HG03108 (cell line): ENCODE data around the gene MTMR3.
"Not testable (repeated sequence)": the region's sequence is repeated elsewhere in the genome, so short reads cannot be mapped to it uniquely, and the experiment has no call there.

Experiments
- ATAC-seq: cut with Tn5 transposase; IDR thresholded peaks from one replicate; pipeline ENCODE4 v1.9.1; 2021; ENCODE audit warnings: moderate library complexity; ENCODE audit not compliant: unreplicated experiment

The MTMR3 gene

DNA sequence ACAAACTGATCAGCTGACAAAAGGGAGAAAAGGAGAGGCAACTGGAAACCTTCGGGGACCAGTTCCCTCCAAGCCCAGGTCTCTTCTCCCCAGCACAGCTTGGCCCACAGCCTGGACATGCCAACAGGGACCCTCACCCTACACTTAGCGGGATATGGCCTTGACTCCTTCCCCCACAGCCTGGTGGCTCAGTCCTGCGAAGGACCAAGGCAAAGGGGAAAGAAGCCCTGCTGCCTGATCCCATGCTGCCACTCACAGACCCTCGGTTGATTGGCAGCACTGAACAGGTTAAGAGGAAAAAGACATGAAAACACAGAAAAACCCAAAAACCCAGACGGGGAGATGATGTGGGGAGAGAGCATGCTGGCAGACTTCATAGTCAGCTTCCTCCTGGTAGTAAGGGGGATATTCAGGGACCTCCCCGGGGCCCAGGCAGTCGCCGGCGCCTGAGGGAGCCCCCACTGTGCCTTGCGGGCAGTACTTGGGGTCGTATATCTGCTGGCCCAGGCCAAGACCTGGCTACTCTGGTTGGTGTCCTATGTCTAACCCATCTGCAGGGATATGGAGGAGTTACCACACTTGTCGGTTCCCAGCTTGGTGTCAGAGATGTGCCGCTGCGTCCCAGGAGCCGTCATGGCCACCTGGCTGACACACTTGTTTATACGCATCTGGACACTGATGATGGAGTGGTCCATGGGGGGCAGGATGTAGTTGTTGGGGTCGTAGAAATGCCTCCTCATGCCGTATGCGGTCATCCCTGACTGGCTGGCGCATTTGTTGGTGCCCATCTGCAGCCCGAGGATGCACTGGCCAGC, 163.1 kb downstream of the MTMR3 start:
- ATAC-seq = no peak

DNA sequence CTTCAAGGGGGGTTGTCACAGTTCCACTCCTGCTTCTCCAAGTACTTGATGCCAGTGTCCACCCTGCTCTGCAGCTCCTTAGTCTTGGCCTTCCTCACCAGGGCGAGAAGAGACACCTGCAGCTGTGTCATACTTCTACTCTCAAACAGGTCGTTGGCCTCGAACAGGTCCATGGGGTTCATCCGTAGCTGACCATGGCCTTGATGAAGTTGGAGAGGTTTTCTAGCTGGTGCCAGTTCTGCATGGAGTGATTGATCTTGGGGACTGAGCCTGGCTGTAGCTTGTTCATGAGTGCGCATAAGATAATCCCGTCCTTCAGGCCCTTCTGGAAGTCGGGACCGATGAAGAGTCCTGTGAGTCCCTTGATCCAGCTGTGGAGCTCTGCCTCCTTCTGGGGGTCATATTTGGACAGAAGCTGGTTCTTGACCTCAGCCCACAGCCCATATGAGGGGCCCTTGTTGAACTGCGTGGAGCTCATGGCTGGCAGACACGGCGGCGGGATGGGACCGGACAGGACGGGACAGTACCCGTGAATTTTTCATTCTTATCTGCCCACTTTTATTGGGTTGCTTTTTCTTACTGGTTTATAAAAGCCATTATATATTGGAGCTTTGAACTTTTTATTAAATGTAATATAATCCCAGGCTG, 163.9 kb downstream of the MTMR3 start:
- ATAC-seq = no peak

DNA sequence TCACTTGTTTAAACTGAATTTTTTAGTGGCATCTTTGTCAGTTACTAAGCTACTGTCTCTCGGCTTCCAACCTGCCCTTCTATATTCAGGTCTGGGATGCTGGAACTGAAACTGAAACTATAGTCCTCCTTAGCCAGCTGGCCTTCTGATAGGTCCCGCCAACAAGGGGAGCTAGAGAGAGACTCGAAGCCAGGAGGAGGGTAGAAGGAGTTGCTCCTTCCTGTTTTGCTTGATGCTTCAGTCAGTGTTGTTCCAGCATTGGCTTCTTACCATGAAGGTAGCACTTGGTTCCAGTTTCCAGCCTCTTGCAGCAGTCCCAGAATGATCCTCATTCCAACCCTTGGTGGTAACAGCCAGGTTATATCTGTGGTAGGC, 164.4 kb downstream of the MTMR3 start:
- ATAC-seq = no peak

DNA sequence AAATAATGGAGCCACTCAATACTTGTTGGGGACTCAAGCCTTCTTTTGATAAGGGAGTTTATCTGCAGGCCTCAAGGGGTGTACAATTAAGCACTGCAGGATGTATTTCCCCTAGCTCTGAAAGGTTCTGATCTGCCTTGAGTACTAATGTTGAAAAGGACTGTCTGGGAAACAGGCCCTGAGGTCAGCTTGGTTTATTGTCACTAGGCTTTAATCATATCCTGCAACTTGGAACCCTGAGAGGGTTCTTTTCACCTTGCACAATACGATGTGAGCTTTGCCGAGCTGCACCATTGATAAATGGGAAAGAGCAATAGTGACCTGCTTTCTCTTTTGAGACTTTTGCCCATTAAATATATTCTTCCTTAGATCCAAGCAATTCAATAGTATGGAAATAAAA, 165.7 kb downstream of the MTMR3 start:
- ATAC-seq = no peak

DNA sequence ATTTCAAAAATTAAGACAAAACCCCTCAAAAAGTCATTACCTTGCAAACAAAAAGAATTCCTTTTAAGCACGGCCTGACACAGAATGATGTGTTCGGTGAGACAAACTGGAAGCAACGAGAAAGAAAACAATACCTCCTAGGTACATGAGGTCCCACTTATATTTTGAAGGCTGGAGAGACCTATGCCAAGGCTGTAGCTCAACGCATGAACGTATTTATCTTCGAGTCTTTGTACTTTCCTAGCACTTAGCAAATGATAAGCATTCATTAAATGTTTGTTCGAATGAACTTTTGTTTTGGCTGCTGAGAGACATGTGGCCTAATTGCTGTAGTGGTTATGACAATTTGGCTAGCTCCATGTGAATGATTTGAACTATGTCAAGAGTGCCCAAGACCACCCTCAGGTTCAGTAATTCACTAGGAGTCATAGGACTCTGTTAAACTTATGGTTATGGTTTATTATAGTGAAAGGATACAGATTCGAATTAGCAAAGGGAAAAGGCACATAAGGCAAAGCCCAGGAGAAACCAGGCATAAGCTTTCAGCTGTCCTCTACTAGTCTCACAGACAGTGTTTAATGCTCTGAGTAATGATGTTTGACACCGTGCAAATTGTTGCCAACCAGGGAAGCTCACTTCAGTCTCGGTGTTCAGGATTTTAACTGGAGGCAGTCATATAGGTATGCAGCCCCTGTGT, 171.2 kb downstream of the MTMR3 start:
- no peak for ATAC-seq

DNA sequence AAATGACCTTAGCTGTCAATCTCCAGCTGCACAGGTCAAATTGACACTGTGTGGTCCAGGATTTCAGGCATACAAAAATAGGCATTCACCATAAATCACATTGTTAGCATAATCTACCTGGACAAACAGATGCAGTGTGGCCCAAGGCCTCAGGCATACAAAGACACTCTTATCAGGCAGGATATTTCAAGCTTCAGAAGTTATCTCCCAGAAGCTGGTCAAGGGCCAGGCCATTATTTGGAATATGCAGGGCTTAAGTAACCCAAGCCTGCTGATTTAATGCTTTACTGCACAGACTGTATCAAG, 171.7 kb downstream of the MTMR3 start:
- ATAC-seq = no peak

DNA sequence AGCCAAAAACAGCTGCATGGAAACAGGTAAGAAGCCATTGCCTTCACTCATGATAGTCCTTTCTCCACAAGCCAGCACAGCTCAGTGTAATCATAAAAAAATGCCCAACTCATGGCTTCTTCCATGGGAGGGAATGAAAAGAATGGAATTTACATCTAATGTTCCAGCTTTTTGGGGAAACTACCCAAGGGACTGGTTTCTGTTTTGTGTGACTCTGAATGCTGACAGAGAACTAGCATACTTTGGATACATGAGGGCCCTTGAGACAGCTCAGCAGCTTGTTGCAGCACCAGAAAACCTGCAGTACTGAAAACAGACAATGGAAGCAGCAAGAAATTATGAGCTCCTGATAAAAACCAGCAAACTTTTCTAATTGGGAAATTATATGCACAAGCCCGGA, 173.0 kb downstream of the MTMR3 start:
- ATAC-seq = no peak

DNA sequence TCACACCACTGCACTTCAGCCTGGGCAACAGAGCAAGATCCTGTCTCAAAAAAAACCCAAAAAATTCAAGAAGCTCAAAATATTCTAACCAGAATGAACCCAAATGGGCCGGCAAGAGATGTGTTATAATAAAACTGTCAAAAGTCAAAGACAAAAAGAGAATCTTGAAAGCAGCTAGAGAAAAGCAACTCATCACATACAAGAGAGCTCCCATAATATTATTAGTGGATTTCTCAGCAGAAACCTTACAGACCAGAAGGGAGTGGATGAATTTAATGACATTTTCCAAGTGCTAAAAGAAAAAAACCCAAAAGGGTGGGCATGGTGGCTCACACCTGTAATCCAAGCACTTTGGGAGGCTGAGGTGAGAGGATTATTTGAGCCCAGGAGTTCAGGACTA, 174.4 kb downstream of the MTMR3 start:
- no peak for ATAC-seq

DNA sequence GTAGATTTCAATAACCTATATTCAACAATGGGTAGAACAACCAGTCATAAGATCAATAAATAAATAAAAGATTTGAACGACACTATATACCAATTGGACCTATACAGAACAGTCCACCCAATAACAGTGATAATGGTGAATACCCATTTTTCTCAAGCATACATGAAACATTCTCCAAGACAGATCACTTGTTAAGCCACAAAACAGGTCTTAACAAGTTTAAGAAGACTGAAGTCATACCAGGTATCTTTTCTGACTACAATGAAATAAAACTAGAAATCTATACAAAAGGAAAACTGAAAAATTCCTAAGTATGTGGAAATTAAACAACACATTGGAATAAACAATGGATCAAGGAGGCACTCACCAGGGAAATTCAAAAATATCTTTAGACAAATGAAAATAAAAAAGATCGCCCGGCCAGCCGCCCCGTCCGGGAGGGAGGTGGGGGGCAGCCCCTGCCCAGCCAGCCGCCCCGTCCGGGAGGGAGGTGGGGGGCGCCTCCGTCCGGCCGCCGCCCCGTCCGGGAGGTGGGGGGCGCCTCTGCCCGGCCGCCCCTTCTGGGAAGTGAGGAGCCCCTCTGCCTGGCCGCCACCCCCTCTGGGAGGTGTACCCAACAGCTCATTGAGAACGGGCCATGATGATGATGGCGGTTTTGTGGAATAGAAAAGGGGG, 176.5 kb downstream of the MTMR3 start:
- ATAC-seq = not testable (repeated sequence)

DNA sequence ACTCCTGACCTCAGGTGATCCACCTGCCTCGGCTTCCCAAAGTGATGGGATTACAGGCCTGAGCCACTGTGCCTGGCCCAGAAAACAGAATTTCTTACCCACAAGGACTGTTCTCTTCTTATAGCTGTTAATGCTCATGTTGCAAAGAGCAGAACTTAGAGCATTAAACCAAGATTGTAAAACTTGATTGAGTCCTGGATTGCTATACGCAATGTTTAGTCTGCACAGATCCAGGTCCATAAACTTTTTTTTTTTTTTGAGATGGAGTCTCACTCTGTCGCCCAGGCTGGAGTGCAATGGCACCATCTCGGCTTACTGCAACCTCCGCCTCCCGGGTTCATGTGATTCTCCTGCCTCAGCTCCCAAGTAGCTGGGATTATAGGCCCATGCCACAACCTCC, 178.1 kb downstream of the MTMR3 start:
- not testable (repeated sequence) for ATAC-seq

DNA sequence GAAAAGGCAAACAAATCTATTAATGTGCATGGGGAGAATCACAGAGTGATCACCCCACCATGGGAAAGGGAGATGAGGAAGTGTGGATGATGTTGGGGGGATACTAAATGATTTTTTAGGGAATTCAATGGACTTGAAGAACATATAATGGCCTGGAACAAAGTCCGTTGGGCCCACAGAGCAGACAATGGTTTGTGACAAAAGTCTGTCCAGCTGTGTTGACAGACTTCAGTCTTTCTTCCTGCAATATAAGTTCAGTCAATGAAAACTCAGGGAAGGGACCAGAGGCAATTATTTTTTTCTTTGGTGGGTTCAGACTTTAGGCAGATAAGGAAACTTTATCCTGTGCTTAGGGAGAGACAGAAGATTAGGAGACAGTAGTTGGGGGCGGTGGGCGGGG, 179.3 kb downstream of the MTMR3 start:
- ATAC-seq = no peak

DNA sequence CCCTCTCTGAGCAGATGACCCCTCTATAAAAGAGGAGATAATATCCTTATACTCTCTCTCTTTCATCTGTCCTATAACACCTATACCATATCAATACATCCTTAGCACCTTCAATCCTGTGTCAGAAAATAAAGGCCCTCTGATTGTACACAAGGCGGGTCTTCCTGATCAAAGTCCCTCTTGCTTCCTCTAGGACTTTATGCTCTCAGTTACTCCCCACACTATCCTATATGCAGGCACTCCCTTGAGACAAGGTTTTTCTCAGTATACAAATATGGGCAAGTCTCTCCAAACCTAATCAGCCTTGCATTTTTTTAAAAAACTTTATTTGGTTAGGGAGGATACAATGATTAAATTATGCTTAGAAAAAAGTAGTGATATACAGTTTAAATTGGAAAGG, 180.0 kb downstream of the MTMR3 start:
- ATAC-seq = no peak

DNA sequence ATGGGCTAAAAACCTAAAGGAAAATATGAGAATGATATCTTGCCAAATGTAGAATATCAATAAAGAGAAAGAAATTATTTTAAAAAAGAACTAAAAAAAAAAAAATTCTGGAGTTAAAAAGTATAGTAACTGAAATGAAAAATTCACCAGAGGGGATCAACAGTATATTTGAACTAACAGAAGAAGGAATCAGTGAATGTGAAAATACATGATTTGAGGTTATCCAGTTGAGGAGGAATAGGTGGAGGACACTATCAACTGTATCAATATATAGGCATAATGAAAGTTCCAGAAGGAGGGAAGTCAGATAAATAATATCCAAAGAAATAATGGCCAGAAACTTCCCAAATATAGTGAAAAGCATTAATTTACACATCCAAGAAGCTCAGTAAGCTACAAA, 181.2 kb downstream of the MTMR3 start:
- ATAC-seq = no peak

DNA sequence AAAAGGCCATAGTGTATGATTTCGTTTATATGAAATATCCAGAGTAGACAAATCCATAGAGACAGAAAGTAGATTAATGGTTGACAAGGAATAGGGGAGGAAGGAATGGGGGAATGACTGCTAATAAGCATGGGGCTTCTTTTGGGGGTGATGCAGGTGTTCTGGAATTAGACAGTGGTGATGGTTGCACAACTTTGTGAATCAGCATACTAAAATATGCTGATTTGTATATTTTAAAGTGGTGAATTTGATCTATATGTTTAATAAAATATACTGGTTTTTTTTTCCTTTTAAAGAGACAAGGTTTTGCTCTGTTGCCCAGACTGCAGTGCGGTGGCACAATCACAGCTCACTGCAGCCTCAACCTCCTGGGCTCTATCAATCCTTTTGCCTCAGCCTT, 190.8 kb downstream of the MTMR3 start:
- ATAC-seq = no peak

DNA sequence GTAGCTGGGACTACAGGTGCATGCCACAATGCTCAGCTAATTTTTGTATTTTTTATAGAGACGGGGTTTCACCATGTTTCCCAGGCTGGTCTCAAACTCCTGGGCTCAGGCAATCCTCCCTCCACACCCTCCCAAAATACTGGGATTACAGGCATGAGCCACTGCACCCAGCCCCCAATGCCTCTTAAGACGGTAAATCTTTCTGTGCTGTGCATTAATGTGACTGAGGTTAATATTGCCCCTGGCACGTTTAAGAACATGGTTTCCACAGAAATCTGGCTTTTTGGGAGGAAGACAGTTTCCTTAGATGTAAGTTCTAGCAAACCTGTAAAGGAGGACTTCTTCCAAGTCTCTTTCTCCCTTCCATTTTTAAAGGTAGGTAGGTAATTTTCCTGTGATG, 191.2 kb downstream of the MTMR3 start:
- no peak for ATAC-seq

DNA sequence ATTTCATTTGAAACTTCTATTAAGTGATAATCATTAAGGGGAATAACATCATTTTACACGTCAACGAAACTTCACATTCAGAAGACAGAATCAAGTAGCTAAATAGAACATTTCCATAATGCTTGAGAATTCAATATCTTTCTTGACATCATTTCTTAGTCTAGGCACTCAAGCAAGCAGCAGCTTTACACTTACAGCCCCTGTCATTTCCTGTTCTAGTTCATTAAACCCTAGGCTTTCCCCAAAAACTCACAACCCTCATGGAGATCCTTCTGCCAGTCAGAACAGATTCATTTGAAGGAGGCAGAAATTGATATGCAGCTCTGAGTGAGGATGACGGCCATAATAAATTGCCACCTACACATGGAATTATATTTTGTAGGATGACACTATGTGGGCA, 192.0 kb downstream of the MTMR3 start:
- ATAC-seq = no peak

DNA sequence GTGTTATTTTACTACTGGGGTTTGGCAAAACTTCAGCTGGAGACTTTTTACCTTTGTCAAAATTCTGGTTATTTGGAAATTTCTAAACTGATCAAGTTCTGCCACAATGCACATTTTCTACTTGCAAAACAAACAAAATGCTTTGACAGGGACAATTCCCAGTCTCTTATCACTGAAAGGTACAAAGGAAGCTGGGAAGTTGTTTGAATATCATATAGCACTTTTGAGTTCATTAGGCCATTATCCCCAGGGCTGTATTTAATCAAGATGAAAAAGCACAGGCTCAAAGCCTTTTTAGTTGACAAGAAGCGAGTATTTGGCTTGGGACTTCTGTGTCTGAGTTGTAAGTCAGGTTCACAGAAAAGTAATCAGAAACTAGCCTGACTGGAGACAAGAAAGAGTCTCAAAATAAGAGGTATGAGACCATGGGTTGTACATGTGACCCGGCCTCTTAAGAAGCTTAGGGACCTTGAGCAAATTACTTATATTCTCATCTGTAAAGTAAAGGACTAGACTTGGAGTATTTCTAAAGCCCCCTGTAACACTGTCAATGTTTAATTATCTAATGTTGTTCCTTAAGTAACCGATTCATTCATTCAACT, 194.4 kb downstream of the MTMR3 start:
- no peak for ATAC-seq

DNA sequence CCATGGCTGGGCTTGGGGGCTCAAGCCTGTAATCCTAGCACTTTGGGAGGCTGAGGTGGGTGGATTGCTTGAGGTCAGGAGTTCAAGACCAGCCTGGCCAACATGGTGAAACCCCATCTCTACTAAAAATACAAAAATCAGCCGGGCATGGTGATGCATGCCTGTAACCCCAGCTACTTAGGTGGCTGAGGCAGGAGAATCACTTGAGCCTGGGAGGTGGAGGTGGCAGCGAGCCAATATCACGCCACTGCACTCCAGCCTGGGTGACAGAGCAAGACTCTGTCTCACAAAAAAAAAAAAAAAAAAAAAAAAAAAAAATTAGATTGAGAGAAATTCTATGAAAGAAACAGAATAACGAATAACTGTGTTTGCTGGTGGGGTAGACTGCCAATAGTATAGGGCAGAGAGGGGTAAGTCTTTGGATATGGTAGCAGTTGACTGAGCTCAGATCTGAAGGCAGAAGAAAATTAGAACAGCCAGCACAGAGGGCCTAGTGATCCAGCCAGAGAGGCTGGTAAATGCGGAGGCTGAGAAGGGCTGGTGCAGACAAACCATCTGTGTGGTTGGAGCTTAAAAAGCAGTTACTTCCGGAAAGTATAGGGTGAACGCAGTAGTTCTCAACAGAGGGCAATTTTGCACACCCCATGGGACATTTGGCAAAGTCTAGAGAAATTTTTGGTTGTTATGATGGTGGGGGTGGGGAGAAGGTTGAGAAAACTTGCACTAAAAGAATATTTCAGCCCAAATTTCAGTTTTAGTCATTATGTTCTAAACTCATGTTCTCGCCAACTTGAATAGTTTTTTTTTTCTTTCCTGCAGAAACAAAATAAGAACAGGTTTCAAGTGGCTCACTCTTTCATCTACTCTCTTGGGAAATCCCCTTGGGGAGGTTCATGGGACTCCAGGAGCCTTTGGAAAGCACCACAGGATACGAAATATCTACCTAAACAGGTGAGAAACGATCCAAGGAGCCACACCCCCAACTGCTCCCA, 195.6 kb downstream of the MTMR3 start:
- peak; percentile 52 for ATAC-seq

DNA sequence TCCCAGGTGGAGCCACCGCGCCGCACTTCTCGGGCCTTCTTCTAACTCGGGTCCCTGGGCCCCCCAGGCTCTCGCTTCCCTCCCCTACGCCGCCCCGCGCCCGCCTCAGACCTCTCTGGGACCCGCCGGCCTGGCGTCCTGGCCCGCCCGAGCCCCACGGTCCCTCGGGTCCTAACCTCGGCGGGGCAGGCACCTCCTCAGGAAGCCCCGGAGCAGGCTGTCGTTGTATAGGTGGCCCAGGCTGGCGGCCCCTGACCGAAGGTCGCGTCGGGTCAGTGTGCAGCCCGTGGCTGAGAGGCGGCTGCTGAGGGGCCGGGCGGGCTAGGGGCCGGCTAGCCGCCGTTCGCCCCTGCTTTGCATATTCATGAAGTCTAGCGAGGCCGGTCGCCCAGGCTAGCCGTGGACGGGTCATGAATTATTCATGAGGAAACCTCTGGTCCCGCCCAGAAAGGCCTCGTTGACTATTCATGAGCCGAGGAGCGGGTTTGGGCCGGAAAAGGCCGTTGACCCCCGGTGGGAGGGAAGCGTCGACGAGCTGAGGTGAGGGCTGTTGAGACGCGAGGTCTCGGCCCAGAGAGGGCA, 197.1 kb downstream of the MTMR3 start, which contains the start of gene HORMAD2:
TSS of gene HORMAD2 (plus strand) at position 513 of the 582 bp plus-strand sequence. CDS start 13,489 bp downstream, outside the sequence.
- ATAC-seq = no peak
